Neutrophil (primary cell): ENCODE data around the gene IRAK1.

Experiments used
- H3K27ac ChIP-seq: fragments of 200-600 bp; sonication (generic); 2 replicates; pipeline ENCODE4 v1.5.1; 2016; ENCODE audit warnings: mild to moderate bottlenecking, moderate library complexity
- H3K27me3 ChIP-seq: fragments of 200-600 bp; sonication (generic); 2 replicates; pipeline ENCODE4 v1.6.0; 2016; ENCODE audit warnings: mild to moderate bottlenecking
- H3K36me3 ChIP-seq: fragments of 200-600 bp; sonication (generic); 2 replicates; pipeline ENCODE4 v1.5.1; 2017
- H3K4me1 ChIP-seq, 2 experiments: fragments of 200-600 bp in 1 of 2; sonication (generic) in 1 of 2; 1 replicate in 1 of 2; 2 replicates in 1 of 2; pipeline versions ENCODE4 v1.5.1 to v1.6.1; 2013 to 2016; ENCODE audit warnings: low read depth in 1 of 2, low read length in 1 of 2, mild to moderate bottlenecking in 1 of 2, moderate library complexity in 1 of 2; ENCODE audit not compliant: control insufficient read depth in 1 of 2, insufficient read depth in 1 of 2
- H3K4me3 ChIP-seq, 2 experiments: fragments of 200-600 bp in 1 of 2; sonication (generic) in 1 of 2; 1 replicate in 1 of 2; 2 replicates in 1 of 2; pipeline ENCODE4 v1.5.1; 2013 to 2016; ENCODE audit warnings: low read depth in 1 of 2, low read length in 1 of 2, mild to moderate bottlenecking in 1 of 2, moderate library complexity in 1 of 2
- H3K9me3 ChIP-seq: fragments of 200-600 bp; sonication (generic); 2 replicates; pipeline ENCODE4 v1.5.1; 2016
- TF ChIP-seq, protein P1 (sequence below): fragments of 200-600 bp; sonication (generic); IDR thresholded peaks from 2 replicates; pipeline ENCODE4 v1.5.1; 2016; ENCODE audit warnings: antibody characterized with exemption

The IRAK1 gene

DNA sequence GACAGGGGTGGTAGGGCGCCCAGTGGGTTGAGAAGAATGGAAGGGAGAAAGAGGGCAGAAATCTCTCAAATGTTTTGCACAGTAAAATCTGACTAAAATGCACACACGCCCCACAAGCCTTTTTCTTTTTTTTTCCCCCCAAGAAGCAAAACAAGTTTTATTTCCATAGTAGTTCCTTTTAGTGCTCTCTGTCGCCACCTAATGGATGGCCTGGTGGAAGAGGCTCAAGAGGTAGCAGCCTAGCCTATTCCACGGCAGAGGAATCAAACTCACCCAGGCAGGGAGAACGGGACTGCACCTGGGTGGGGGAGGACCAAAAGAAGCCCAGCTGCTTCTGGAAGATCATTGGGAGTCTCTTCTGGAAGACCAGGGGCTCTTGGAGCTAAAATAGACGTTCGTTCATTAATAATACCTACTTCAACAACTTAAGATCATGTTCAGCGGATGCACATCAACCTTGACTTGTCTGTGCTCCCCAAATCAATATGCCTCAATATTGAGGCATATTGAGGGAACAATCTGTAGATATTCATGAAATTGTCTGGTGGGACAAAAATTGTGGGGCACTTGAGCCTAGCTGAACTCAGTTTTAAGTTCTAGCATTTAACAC lies 31.6 kb upstream of the IRAK1 start:
- Histone ChIP-seq H3K36me3 (peaks cover 17% of the 10 kb centered on the region), H3K27me3 (no peaks in the 10 kb centered on the region), H3K4me1 (peaks cover 3 to 7% of the 10 kb centered on the region in 2 experiments), H3K27ac (peak overlapping the region; percentile 44), H3K9me3 (no peaks in the 10 kb centered on the region), H3K4me3 (no peak overlapping the region)
- TF ChIP-seq, protein P1, sequence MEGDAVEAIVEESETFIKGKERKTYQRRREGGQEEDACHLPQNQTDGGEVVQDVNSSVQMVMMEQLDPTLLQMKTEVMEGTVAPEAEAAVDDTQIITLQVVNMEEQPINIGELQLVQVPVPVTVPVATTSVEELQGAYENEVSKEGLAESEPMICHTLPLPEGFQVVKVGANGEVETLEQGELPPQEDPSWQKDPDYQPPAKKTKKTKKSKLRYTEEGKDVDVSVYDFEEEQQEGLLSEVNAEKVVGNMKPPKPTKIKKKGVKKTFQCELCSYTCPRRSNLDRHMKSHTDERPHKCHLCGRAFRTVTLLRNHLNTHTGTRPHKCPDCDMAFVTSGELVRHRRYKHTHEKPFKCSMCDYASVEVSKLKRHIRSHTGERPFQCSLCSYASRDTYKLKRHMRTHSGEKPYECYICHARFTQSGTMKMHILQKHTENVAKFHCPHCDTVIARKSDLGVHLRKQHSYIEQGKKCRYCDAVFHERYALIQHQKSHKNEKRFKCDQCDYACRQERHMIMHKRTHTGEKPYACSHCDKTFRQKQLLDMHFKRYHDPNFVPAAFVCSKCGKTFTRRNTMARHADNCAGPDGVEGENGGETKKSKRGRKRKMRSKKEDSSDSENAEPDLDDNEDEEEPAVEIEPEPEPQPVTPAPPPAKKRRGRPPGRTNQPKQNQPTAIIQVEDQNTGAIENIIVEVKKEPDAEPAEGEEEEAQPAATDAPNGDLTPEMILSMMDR, result peak; percentile 54

DNA sequence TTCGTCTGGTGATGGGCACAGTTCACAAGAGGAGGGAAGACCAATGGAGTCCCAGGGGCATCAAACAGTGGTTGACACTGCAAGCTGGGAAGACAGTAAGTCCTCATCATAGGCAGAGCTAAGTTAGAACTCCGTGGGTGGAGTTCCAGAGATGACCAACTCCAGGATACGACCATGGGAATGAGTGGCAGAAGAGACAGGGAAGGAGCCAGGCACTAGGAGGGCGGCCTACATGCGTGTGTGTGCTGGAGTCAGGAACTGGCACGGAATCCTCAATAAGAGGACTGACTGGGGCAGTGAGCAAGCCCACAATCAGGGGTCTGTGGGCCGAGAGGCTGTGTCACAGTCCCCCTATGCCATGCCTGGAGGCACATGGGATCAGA lies 30.4 kb upstream of the IRAK1 start:
- TF ChIP-seq, protein P1, result no peak
- Histone ChIP-seq H3K4me1 (peaks cover 0 to 7% of the 10 kb centered on the region in 2 experiments), H3K27ac (no peak overlapping the region), H3K27me3 (no peaks in the 10 kb centered on the region), H3K4me3 (no peak overlapping the region), H3K36me3 (peaks cover 17% of the 10 kb centered on the region), H3K9me3 (no peaks in the 10 kb centered on the region)

DNA sequence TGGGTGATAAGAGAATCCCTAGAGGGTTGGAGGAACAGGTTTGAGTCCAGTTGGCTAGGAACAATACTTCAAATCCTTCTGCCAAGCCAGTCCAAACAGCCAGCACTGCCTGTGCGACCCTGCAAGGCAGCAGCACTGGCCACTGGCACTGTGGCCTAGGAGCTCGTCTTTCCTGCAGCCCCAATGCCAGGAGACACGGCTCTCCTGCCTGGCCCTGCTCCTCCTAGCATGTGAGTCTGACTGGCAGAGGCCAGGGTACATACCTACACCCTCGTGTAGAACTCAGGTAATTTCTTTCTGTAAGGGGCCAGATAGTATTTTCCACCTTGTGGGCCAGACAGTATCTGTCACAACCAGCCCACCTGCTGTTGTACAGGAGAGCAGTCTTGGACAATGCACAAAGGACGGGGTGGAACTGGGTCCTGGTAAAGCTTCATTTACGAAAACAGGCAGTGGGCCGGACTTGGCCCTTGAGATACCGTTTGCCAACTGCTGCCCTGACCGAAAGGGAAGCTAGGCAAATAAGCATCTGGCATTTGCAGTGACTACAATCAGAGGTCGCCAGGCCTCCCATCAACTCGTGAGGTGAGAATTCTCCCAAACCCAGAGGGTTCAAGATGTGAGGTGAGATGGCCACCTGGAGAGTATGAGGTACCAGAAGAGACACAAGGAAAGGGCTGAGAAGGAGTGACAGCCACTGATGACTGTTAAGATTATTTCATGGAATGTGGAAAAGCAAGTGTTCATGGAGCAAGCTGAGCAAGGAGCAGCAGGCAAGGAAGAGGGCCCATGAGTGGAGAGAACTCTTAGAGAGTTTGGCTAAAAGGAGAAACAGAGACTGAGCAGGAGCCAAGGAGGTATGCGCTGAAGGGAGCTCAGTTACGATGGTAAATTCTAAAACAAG lies 29.8 kb upstream of the IRAK1 start:
- no peaks in the 10 kb centered on the region for H3K27me3 ChIP-seq
- TF ChIP-seq, protein P1, result no peak
- peak overlapping the region; percentile 27 for H3K27ac ChIP-seq
- H3K4me3 ChIP-seq, result no peak overlapping the region
- H3K4me1 ChIP-seq, result peaks cover 1 to 7% of the 10 kb centered on the region in 2 experiments
- H3K9me3 ChIP-seq, result no peaks in the 10 kb centered on the region
- H3K36me3 ChIP-seq, result peaks cover 17% of the 10 kb centered on the region

DNA sequence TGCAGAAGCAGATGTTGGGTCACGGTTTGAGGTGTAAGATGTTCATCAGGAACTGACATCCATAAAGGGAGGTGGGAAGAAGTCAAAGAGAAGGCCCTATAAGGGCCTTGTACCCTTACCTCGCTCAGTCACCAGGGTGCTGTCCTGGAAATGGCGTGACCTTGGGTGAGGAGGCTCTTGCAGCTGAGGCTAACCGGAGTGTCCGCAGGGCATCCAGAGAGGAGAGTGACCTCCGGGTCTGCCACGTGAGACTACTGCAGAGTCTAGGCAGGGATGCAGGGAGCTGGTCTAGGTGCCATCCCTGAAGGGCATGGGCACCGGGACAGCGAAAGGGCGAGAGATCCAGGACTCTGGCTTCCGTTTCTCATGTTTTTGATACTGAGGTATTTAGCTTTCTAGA lies 28.7 kb upstream of the IRAK1 start:
- TF ChIP-seq, protein P1, result no peak
- Histone ChIP-seq H3K36me3 (peaks cover 17% of the 10 kb centered on the region), H3K9me3 (no peaks in the 10 kb centered on the region), H3K4me1 (peaks cover 11 to 12% of the 10 kb centered on the region in 2 experiments), H3K27ac (no peak overlapping the region), H3K4me3 (no peak overlapping the region), H3K27me3 (no peaks in the 10 kb centered on the region)

DNA sequence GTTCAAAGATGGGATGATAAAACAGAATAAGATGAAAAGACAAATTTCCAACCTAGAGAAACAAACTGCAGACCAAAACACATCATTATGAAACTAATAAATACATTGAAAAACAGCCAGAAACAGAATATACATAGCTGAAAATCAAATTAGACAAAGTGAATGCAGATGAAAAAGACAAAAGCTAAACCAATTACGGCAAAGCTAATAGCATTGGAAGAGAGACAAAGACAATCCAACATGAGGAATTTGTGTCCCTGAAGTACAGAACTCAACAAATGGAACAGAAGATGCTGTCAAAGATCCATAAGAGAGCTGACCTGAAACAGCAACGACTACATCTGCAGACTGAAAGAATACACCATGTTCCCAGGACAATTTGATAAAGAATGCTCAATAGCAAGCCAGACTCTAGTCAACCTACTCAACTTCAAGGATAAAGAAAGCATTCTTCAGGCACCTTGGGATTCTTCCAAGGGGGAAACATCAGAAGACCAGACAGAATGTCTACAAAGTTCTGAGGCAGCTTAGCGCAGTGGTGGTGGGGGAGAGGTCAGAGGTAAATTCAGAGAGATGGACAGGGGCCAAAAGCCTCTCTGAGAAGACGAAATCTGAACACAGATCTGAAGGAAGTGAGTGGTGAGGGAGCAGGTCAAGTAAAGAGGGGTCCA lies 27.4 kb upstream of the IRAK1 start:
- H3K4me3 ChIP-seq, result no peak overlapping the region
- H3K9me3 ChIP-seq, result no peaks in the 10 kb centered on the region
- no peak overlapping the region for H3K27ac ChIP-seq
- TF ChIP-seq, protein P1, result no peak
- H3K36me3 ChIP-seq, result peaks cover 17% of the 10 kb centered on the region
- no peaks in the 10 kb centered on the region for H3K27me3 ChIP-seq
- peaks cover 23% of the 10 kb centered on the region in 2 experiments for H3K4me1 ChIP-seq
